GM21619 (cell line): ENCODE results near the gene ZBTB40.

ENCODE experiments used
- ATAC-seq: cut with Tn5 transposase; IDR thresholded peaks from one replicate; pipeline ENCODE4 v1.9.1; 2021; ENCODE audit not compliant: unreplicated experiment

ZBTB40 gene

DNA sequence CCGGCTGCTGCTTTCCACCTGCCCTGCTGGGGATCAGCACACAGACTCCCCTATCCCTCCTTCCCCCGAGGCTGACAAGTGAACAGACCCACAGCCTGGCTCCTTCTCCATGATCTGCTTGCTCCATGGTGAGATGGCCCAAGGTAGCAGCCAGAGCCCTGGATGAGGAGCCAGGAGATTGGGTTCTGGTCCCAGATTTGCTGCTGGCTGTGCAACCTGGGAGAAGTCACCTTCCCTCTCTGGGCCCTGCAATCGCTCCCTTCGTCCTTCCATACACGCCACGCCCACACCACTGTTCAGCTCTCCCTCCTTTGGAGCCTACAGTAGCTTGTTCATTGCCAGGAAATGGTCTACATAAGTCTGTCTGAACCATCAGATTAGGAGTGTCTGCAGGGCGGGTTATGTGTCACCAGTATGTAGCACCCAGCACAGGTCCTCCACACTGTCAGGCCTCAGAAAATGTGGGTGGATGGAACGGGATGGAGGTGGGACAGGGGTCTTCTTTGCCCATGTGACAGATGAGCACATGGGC lies 102.4 kb downstream of the ZBTB40 start:
- ATAC-seq = no peak

DNA sequence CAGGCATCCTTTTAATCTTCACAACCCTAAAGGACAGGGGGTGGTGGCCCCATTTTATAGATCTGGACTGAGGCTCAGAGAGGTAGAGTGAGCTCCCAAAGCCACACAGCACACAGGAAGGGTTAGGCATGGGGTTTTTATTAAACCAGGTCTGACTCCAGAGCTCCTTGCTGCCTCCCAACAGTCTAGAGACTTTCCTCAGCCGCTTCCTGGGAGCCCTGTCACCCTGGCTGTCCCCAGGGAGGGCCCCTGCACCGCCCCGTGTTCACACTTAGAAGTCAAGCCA lies 103.7 kb downstream of the ZBTB40 start:
- no peak for ATAC-seq

DNA sequence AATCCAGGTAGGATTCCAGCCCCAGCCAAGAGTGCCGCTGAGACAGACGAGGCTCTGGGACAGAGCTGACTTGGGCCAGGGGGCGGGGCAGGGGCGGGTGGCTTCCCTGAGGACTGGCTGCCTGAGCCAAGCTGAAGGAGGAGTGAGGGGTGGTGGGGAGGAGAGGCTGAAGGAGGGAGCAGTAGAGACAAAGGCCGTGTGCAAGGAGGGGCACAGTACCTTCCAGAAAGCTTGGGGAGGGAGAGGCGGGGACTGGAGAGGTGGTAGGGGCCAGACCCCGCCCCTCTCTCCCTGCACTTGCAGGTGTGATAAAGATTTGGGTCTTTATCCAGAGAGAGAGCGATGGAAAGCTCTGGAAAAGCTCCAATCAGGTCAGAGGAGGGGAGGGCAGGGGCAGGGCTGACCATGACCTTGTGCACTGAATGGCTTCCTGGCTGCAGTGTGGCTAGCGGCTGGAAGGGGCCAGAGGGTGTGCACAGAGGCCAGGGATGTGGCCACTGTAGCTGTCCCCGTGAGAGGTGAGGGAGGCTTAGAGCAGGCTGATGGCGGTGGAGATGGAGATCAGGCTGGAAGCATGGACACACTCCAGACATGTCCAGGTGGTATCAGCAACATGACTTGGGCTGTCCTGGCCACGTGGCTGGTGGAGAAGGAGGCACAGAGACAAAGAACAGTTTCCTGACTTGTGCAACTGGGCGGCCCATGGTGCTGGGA lies 104.9 kb downstream of the ZBTB40 start:
- ATAC-seq = no peak

DNA sequence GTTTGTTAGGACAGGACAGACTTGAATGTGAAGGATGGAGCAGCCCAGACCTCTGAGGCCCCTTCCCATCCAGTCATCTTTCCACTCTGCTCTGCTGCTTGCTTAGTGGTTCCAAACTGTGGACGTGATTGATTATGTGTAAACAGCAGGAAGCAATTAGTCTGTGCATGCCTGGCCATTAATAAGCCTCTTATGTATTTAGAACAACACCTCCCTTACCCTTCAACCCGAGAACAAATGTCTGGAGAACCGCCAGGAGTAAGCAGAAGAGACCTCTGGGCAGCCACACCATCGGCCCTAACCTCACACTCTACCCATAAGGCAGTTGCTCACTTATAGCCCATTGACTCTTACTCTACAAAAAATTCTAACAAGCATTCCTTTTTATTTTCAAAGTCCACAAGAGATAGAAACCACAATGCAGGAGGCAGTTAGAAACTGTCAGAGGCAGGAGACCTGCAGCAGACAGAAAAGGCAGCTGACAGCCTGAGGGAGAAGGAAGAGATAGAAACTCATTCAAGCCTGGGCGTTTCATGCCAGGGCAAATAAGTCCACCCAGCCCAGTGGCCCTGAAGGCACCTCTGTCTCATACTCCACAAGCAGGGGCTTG lies 105.8 kb downstream of the ZBTB40 start:
- no peak for ATAC-seq

DNA sequence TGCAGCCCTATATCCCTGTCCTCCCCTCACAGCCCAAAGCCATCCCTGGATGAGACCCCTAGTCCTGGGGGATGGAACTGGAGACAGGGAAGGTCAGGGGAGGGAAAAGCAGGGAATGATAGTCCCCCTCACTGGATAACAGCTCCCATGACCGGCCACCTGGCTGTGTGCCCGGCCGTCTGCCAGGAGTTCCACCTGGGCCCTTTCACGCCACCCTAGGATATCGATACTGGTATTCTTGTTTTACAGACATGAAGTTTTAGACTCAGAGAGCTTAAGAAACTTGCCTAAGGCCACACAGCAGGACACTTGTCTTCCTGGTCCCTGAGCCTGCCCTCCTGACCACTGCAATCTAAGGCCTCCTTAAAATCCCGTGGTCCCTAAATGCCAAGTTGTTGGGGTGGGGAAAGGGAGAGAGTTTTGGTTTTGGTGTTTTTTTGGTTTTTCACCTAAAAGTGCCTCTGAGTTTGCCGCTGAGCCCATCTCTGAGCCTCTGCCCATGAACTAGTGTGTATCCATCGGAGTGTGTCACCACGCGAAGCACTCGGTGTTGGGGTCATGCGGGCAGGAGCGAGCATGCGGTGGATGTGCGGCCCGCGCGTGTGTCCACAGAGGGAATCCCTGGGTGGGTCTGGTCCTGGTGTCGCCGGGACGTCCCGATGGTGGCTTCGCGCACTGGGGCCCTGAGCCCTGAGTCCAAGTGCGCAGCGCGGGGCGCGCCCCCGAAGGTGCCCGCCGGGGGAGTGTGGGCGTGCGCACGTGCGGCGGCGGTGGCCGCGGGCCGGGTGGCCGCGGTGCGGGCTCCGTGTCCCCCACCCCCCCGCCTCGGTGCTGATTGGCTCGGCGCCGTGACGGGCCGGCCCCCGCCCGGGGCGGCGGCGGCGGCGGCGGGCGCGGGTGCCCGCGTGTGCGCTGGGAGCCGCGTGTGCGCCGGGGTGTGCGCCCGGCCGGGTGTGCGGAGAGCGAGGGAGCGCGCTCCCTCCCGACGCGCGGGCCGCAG lies 111.2 kb downstream of the ZBTB40 start, which contains the start of gene EPHA8:
EPHA8 (plus strand) TSS at position 906 of the 1,000 bp plus-strand sequence. CDS start 147 bp downstream, outside the sequence.
- ATAC-seq = no peak

DNA sequence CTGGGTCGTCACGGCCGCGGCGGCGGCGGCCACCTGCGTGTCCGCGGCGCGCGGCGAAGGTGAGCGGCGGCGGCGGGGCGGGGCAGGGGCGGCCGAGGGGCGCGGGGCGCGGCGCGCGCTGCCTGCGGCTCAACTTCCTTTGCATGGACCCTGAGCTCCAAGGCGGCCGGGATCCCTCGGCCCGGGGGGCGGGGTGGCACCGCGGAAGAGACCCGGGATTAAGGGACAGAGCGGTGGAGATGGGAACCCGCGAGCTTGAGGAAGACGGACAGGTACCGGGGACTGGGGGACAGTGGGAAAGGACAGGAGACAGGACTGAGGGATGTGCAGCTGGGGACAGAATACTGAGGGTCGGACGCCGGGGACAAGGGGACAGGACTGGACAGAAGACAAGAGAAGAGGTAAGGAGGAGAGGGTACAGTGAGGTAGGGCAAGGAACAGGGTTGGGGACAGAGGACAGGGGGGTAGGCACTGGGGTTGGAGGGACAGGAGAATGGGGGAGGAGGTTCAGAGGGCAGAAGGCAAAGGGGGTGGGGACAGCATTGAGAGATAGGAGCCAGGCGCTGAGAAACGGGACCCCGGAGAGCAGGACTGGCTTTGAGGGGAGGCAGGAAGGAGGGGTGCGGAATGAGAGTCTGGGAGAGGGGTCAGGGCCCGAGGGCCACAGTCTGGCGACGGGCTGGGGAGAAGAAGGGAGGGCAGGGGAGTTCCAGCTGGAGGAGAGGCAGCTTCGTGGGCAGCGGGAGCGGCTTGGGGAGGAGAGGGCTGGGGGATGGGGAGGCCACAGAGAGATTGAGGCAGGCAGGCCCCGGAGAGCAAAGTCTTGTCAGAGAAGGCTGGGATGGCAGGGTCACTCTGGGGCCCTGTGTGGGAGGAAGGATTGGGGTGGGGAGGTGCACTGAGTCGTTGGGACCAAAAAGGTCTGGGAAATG lies 112.3 kb downstream of the ZBTB40 start:
- no peak for ATAC-seq

DNA sequence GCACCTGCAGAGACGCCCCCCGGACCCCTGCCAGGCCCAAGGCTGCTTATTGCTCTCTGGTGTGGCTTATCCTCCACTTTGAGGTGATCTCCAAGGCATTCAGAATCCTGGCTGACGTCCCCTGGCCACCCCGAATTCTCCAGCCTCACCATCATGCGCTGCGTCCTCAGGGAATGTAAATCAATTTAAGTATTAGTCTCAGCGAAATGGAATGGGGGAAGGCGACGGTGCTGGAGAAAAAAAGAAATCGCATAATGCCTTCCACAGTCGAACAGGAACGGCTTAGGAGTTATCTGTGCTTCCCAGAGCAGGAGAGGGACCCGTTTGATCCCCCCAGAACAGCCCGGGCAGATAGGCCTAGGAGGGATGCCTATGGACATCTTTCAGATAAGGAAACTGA lies 114.5 kb downstream of the ZBTB40 start:
- no peak for ATAC-seq

DNA sequence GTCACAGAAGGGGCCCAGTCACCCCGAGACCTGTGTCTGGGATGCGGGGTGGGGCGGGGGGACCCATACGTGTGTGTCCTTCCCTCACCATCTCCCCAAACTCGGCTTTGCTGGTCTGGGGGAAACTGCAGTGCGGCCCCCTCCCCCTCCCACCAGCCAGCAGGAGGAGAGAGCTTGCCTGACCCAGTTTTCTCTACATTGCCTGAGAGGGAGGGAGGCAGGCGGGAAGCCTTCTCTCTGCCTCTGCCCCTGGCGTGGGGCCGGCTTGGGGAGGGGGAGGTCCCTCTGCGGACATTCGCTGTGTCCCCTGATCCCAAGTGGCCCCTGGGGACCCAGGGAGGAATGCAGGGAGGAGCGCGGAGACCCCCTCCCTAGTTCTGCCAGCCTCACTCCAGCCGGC lies 115.5 kb downstream of the ZBTB40 start:
- no peak for ATAC-seq

DNA sequence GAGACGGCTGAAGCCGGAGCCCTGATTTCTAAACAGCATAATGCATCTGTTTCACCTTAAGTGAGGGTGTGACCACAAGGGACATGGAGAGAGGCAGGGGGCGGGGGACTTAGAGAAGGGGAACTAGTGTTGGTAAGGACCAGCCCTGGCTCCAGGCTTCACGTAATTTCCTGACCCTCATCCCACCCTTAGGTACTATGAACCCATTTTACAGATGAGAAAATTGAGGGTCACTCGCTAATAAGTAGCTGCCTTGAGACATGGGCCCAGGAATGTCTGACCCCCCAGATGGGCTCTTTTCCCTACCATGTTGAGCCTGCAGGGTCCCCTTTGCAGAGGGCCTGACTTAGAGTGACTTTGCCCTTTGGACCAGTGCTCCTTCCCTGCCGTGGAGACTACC lies 116.3 kb downstream of the ZBTB40 start:
- ATAC-seq = no peak

DNA sequence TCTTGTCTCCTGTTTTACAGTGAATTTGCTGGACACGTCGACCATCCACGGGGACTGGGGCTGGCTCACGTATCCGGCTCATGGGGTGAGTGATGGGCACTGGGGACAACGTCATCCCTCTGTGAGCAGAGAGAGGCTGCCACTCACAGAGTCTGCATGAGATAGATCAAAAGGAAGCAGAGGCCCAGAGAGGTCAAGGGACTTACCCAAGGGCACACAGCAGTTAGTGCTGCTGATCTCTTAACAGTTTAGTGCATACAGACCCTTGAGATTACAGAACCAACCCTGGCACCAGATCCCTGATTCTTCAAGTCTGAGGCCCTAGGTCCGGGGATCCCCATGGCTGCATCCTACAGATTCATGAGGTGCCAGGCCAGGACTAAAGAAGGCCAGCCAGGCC lies 117.6 kb downstream of the ZBTB40 start:
- ATAC-seq = no peak

DNA sequence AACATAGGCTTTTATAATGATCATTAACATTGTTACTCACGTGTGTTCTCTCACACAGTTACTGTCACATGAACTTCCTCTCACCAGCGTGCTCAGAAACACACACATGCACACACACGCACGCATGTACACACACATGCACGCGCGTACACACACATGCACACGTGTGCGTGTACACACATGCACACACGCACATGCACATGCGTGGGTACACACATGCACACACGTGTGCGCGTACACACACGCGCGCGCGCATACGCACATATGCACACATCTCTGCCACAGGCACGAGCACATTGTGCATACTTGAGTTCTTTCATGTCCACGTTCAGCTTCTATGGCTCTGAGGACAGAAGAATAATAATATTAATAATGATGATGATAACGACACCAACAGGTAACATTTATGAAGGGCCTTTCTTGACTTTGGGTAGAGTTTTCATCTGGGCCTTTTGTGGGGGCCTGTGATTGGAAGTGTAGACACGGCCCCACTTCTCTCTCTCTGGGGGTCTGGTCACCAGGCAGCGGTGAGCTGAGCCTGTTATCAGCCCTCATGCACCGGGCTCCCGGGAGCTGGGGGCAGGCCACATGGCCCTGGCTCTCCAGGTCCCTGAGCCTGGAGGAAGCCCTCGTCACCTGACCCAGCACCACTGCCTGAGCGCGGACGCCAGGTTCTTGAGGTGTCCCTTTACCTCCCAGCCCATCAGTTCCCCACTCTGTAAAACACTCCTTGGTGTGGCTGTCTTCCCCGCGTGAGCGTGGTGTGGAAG lies 118.7 kb downstream of the ZBTB40 start:
- no peak for ATAC-seq

DNA sequence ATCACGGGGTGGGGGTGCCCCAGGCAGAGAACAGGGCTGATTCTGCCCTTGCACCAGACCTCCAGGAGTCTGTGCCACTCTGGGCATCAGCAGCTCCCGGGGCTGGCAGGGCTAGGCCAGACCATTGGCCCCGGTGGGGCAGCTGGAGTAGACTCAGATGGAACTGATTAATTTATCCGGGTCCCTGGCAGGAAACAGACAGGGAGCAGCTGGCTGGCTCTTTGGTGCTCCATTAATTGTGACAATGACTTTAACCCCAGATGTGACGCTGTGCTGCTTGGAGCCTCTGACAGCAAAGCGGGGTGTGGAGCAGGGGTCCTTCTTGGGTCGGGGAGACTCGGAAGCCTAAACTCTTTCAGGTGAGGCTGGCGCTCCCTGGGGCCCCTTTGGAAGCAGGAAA lies 121.2 kb downstream of the ZBTB40 start:
- no peak for ATAC-seq

DNA sequence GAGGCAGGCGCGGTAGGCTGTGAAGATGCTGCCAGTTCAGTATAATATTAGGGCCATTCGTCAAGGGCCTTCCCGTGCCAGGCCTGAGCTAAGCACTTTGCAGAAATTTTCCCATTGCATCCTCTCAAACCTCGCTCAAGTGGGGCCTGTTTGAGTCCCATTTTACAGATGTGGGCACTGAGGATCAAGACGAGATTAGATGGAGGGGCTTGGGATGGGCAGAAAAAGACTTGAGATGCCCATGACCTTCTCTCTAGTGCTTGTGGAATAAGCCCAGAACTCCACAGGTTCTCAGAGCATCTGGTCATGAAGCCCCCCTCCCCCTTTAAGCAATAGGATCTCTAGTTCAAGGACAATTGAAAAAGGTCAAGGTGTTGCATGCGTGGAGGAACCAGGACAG lies 121.6 kb downstream of the ZBTB40 start:
- no peak for ATAC-seq

DNA sequence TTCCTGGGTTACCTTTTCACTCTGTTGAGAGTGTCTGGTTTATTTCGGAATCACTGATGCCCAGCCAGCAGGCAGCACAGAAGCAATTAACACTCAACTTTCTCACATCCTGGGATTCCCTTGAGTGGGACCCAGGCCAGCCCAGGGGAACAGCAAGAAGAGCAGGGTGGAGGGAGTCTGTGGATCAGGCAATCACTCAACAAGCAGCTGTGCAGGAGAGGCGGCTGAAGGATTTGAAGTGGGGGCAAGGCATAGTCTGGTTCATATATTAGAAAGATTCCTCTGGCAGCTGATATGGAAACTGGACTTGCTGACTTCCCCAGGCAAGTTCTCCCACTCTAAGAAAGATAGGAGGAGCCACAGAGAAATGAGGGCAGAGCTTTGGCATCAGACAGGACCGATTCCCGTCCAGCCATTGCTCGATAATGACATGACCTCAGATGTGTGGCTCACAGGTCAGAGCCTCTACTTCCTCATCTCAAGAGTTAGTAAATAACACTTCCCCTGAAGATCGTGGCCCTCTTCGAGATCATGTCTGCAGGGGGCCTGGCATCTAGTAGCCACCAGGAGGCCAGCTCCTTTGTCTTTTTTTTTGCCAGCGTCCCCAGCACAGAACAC lies 124.0 kb downstream of the ZBTB40 start:
- no peak for ATAC-seq

DNA sequence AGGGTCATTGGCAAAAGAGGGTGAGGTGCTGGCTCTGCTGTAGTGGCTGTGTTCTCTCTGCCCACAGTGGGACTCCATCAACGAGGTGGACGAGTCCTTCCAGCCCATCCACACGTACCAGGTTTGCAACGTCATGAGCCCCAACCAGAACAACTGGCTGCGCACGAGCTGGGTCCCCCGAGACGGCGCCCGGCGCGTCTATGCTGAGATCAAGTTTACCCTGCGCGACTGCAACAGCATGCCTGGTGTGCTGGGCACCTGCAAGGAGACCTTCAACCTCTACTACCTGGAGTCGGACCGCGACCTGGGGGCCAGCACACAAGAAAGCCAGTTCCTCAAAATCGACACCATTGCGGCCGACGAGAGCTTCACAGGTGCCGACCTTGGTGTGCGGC lies 124.5 kb downstream of the ZBTB40 start:
- ATAC-seq = no peak

DNA sequence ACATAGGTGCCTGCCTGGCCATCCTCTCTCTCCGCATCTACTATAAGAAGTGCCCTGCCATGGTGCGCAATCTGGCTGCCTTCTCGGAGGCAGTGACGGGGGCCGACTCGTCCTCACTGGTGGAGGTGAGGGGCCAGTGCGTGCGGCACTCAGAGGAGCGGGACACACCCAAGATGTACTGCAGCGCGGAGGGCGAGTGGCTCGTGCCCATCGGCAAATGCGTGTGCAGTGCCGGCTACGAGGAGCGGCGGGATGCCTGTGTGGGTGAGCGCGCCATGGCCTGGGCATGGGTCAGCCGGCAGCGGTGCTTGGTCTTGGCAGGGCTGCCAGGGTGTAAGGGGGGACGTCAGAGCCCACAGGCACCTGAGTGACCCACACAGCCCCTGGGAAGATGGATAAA lies 125.0 kb downstream of the ZBTB40 start:
- no peak for ATAC-seq

DNA sequence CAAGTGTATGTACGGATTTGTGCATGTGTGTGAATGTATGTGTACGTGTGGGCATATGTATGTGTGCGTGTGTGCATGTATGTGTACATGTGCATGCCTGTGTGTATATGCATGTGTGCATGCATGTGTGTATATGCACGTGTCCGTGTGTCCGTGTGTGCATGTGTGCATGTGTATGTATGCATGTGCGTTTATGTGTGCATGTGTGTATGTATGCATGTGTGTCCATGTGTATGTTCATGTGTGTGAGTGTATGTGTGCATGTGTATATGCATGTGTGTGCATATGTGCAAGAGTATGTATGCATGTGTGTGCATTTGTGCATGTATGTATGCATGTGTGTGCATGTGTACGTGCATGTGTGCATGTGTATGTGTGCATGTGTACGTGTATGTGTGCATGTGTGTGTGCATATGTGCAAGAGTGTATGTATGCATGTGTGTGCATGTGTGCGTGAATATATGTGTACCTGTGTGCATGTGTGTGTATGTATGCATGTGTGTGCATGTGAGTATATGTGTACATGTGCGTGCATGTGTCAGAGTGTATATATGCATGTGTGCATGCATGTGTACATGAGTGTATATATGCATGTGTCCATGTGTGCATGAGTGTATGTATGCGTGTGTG lies 127.2 kb downstream of the ZBTB40 start:
- no peak for ATAC-seq

DNA sequence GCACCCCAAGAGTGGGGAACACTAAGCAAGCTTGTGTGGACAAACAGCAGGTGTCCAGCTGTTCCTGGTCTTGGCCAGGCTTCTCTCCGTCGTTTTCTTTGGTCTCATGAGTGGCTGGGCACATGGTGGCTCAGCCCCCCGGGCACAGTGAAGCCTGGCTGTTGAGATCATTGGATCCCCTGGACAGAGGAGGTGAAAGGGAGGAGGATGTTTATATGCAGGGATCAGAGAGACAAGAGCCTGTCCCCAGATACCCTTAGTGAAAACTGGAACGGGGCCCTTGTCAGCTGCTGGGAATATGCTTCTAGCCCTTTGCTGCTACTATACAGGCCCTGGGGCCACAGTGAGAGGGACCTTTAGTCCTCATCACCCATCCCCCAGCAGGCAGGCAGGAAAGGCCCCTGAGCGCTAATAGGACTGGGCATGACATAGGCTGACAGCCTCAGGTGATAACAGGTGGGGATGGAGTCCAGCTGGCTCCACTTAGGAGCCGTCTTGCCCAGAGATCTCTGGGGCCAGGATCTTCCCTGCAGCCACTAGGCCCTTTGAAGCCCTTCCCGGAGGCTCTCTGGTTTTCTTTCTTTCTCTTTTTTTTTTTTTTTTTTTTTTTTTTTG lies 128.0 kb downstream of the ZBTB40 start:
- ATAC-seq = no peak
